Fibroblast of lung (primary cell): ENCODE measurements around the gene TSPAN9. TPM values are rescaled to one million over a fixed set of nuclear protein-coding genes. Genes with fewer than 3 reads are reported as not detected.

ENCODE experiments used
- DNase-seq, 2 donors: peaks; one replicate each; pipeline versions ENCODE4 v3.0.0 to v3.0.0-alpha.2; 2010; ENCODE audit warnings: low read depth in 2 of 2
- H2AFZ ChIP-seq: 2 replicates; pipeline ENCODE4 v1.5.1; 2012; ENCODE audit warnings: low read length, control low read depth, inconsistent platforms
- H3K27ac ChIP-seq: 2 replicates; pipeline ENCODE4 v1.5.1; 2011; ENCODE audit warnings: low read length, control low read depth; ENCODE audit not compliant: insufficient read depth
- H3K27me3 ChIP-seq: 2 replicates; pipeline ENCODE4 v1.5.1; 2011; ENCODE audit warnings: mild to moderate bottlenecking, low read length; ENCODE audit not compliant: control insufficient read depth, insufficient read depth
- H3K36me3 ChIP-seq: 2 replicates; pipeline ENCODE4 v1.5.1; 2011; ENCODE audit warnings: low read length; ENCODE audit not compliant: control insufficient read depth, insufficient read depth
- H3K4me1 ChIP-seq: 2 replicates; pipeline ENCODE4 v1.5.1; 2011; ENCODE audit warnings: low read length; ENCODE audit not compliant: control insufficient read depth, insufficient read depth; ENCODE audit errors: extremely low read depth
- H3K4me2 ChIP-seq: 2 replicates; pipeline ENCODE4 v1.5.1; 2011; ENCODE audit warnings: low read length, control low read depth; ENCODE audit not compliant: insufficient read depth; ENCODE audit errors: extremely low read depth
- H3K4me3 ChIP-seq, 4 experiments: fragments of 200-600 bp in 1 of 4; sonication (generic) in 1 of 4; replicated peaks in 1 of 4; 2 replicates each; pipeline ENCODE4 v1.5.1; 2011 to 2016; ENCODE audit warnings: low read length in 4 of 4, low read depth in 3 of 4, mild to moderate bottlenecking in 3 of 4, control low read depth in 2 of 4, inconsistent platforms in 1 of 4, mixed read lengths in 1 of 4; ENCODE audit not compliant: insufficient read depth in 1 of 4; ENCODE audit errors: control extremely low read depth in 1 of 4
- H3K79me2 ChIP-seq: 2 replicates; pipeline ENCODE4 v1.5.1; 2012; ENCODE audit warnings: mild to moderate bottlenecking, low read length, inconsistent platforms; ENCODE audit not compliant: control insufficient read depth, insufficient read depth
- H3K9ac ChIP-seq: 2 replicates; pipeline ENCODE4 v1.5.1; 2011; ENCODE audit warnings: mild to moderate bottlenecking, low read length, control low read depth; ENCODE audit not compliant: insufficient read depth
- H3K9me3 ChIP-seq: 2 replicates; pipeline ENCODE4 v1.5.1; 2012; ENCODE audit warnings: low read depth, low read length; ENCODE audit not compliant: control insufficient read depth, insufficient read depth
- H4K20me1 ChIP-seq: 2 replicates; pipeline ENCODE4 v1.5.1; 2011; ENCODE audit warnings: low read length; ENCODE audit not compliant: control insufficient read depth, insufficient read depth; ENCODE audit errors: extremely low read depth
- EZH2 ChIP-seq: IDR thresholded peaks from 2 replicates; pipeline ENCODE4 v1.5.1; 2012; ENCODE audit warnings: low read length, control low read depth, mild to moderate bottlenecking; ENCODE audit errors: missing control alignments
- polyA plus RNA-seq, 2 donors: library from polyadenylated mRNA; depleted of rRNA in 1 of 2; stranded (reverse) in 1 of 2; unstranded in 1 of 2; fragments of >200 nt; gene quantifications; 2 replicates each; pipeline ENCODE4 v1.2.1, GENCODE V29; 2011 to 2012; ENCODE audit warnings: missing spikeins in 1 of 2
- total RNA-seq: library from RNA; depleted of rRNA; stranded (reverse); fragments of >200 nt; gene quantifications from 2 replicates; pipeline ENCODE4 v1.2.1, GENCODE V29; 2014
- TF ChIP-seq, protein P1 (sequence below), 2 donors: IDR thresholded peaks in 1 of 2; conservative IDR thresholded peaks in 1 of 2; 1 replicate in 1 of 2; 2 replicates in 1 of 2; pipeline ENCODE4 v1.5.1; 2011 to 2012; ENCODE audit warnings: low read length in 2 of 2, control low read depth in 1 of 2, inconsistent platforms in 1 of 2, low read depth in 1 of 2, mild to moderate bottlenecking in 1 of 2

Gene TSPAN9
- total and polyA plus RNA-seq, 2 donors (not counting 1 experiment from before 2014, with no cell fraction given) = 31.1 to 35.2 TPM

DNA sequence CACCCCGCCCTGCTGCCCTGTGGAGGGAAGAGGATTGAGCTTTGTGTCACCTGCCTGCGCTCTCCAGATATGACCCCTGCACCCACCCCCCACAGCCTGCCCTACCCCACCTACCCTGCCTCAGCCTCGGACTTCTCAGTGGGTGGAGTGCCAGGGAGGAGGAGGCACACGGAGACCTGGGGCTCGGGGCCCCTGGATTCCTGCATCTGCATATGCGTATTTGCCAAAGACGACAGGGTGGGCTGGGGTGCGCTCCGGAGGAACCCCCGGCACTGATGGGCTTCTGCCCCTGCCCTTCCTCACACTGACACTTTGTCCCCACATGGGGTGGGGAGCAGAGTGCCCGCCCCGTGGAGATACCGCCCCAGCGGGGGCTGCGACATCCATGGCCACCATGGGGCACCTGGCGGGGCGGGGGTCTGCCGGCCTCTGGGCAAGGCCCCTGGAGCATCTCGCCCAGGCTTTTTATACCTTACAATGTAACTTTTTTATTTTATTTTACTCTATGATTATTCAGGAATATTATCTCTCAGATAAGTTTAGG lies 206.0 kb downstream of the TSPAN9 start:
- Histone ChIP-seq H3K4me3 (no peak overlapping the region), H4K20me1 (no peaks in the 10 kb centered on the region), H3K36me3 (no peaks in the 10 kb centered on the region), H3K9ac (no peak overlapping the region), H3K9me3 (no peaks in the 10 kb centered on the region), H3K79me2 (no peaks in the 10 kb centered on the region), H3K27me3 (no peaks in the 10 kb centered on the region), H3K4me1 (no peaks in the 10 kb centered on the region), H2AFZ (no peak overlapping the region), H3K4me2 (no peak overlapping the region), H3K27ac (no peak overlapping the region)
- TF ChIP-seq, protein P1, sequence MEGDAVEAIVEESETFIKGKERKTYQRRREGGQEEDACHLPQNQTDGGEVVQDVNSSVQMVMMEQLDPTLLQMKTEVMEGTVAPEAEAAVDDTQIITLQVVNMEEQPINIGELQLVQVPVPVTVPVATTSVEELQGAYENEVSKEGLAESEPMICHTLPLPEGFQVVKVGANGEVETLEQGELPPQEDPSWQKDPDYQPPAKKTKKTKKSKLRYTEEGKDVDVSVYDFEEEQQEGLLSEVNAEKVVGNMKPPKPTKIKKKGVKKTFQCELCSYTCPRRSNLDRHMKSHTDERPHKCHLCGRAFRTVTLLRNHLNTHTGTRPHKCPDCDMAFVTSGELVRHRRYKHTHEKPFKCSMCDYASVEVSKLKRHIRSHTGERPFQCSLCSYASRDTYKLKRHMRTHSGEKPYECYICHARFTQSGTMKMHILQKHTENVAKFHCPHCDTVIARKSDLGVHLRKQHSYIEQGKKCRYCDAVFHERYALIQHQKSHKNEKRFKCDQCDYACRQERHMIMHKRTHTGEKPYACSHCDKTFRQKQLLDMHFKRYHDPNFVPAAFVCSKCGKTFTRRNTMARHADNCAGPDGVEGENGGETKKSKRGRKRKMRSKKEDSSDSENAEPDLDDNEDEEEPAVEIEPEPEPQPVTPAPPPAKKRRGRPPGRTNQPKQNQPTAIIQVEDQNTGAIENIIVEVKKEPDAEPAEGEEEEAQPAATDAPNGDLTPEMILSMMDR (conservative IDR thresholded peaks at IDR 0.05 in 1 of 2, IDR thresholded peaks at IDR 0.05 in 1 of 2; ENCODE audit: low read depth in 1 of 2, low read length in 2 of 2) = no peak
- no peak for TF ChIP-seq EZH2
- no peak for DNase-seq

DNA sequence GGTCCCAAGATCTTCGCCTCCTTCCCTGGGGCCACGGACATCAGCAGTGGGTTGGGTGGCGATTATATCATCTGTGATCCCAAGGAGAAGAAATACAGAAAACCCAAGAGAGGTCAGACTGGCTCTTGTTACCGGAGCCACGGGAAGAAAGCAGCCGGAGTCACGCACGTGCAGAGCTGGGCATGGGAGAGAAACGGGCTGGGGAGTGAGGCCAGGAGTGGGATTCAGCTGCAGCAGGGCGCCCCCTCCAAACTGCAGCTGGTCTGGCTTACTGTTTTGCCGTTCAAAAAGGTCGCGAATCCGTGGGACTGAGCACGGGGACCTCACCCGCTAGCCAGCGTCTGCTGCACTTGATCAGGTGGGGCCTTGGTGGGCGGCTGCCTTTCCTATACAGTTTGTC lies 207.2 kb downstream of the TSPAN9 start:
- no peak overlapping the region for H3K27ac ChIP-seq

DNA sequence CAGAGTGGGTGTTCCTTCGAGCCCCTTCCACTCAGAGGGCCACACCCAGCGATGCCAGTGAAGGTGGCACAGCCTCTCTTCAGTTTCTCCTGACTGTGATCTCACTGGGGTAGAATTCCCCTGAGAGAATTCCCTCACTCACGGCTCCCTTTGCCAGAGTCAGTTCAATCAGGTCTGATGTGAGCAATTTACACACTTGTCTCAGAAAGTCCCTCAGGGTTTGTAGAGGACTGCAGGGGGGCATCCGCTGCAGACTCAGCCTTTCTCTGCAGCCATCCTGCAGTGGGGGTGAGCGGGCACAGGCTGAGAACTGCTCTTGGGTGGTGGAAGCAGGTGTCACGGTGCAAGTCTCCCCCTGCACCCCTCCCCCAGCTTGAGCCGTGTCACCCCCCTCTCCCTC lies 208.4 kb downstream of the TSPAN9 start:
- no peak for TF ChIP-seq EZH2
- TF ChIP-seq, protein P1 (conservative IDR thresholded peaks at IDR 0.05 in 1 of 2, IDR thresholded peaks at IDR 0.05 in 1 of 2; ENCODE audit: low read depth in 1 of 2, low read length in 2 of 2) = no peak
- Histone ChIP-seq H2AFZ (no peak overlapping the region), H3K4me3 (no peak overlapping the region), H3K9ac (no peak overlapping the region), H3K79me2 (no peaks in the 10 kb centered on the region), H3K27ac (no peak overlapping the region), H3K36me3 (no peaks in the 10 kb centered on the region), H4K20me1 (no peaks in the 10 kb centered on the region), H3K27me3 (no peaks in the 10 kb centered on the region), H3K4me1 (no peaks in the 10 kb centered on the region), H3K4me2 (no peak overlapping the region), H3K9me3 (no peaks in the 10 kb centered on the region)
- no peak for DNase-seq

More for the DNA sequence above, 207.2 kb downstream of the TSPAN9 start:
- no peak for TF ChIP-seq EZH2
- TF ChIP-seq, protein P1 (conservative IDR thresholded peaks at IDR 0.05 in 1 of 2, IDR thresholded peaks at IDR 0.05 in 1 of 2; ENCODE audit: low read depth in 1 of 2, low read length in 2 of 2) = no peak
- Histone ChIP-seq H3K4me3 (no peak overlapping the region), H3K4me2 (no peak overlapping the region), H4K20me1 (no peaks in the 10 kb centered on the region), H3K36me3 (no peaks in the 10 kb centered on the region), H3K27me3 (no peaks in the 10 kb centered on the region), H3K9ac (no peak overlapping the region), H3K4me1 (no peaks in the 10 kb centered on the region), H3K9me3 (no peaks in the 10 kb centered on the region), H2AFZ (no peak overlapping the region), H3K79me2 (no peaks in the 10 kb centered on the region)
- no peak for DNase-seq
